WTC11 (cell line): ENCODE data around the gene ZBTB21. TPM values are rescaled to one million over a fixed set of nuclear protein-coding genes. Genes with fewer than 3 reads are reported as not detected.

Experiments used
- ATAC-seq: fragments of 200-7000 bp; cut with Tn5 transposase; 2 replicates; pipeline ENCODE4 v1.10.0; 2021; ENCODE audit warnings: mild to moderate bottlenecking, moderate library complexity
- CTCF ChIA-PET: fragments of 300-600 bp; sonication (Branson Sonifier 250); formaldehyde crosslinking; loops from one replicate; lab custom pipeline; 2021; ENCODE audit warnings: antibody characterized with exemption; lab: Charles Lee
- POLR2A ChIA-PET: fragments of 350-600 bp; sonication (Branson Sonifier 250); formaldehyde crosslinking; loops from one replicate; lab custom pipeline; 2021; ENCODE audit warnings: antibody characterized with exemption; lab: Charles Lee
- DNase-seq: peaks from one replicate; pipeline ENCODE4 v3.0.0; 2021; ENCODE audit warnings: low spot score
- H3K27ac Mint-ChIP-seq: 2 replicates; pipeline ENCODE4 v1.8.0; 2021; ENCODE audit warnings: mixed read lengths
- H3K27me3 Mint-ChIP-seq: 2 replicates; pipeline ENCODE4 v1.8.0; 2021; ENCODE audit warnings: low read depth, mild to moderate bottlenecking, moderate library complexity, mixed read lengths
- H3K36me3 Mint-ChIP-seq: 2 replicates; pipeline ENCODE4 v1.8.0; 2021; ENCODE audit warnings: mixed read lengths
- H3K4me1 Mint-ChIP-seq: 2 replicates; pipeline ENCODE4 v1.8.0; 2022; ENCODE audit warnings: mixed read lengths
- H3K4me3 Mint-ChIP-seq: 2 replicates; pipeline ENCODE4 v1.8.0; 2021; ENCODE audit warnings: mild to moderate bottlenecking, moderate library complexity, mixed read lengths
- H3K9me3 Mint-ChIP-seq: 2 replicates; pipeline ENCODE4 v1.8.0; 2021; ENCODE audit warnings: mixed read lengths
- CREB1 ChIP-seq: sonication (generic); formaldehyde crosslinking; IDR thresholded peaks from 2 replicates; pipeline ENCODE4 v1.8.0; 2023; ENCODE audit warnings: mild to moderate bottlenecking, missing genetic modification reagents
- HMGXB4 ChIP-seq: sonication (generic); formaldehyde crosslinking; IDR thresholded peaks from 2 replicates; pipeline ENCODE4 v1.8.1; 2023; ENCODE audit warnings: mild to moderate bottlenecking, moderate library complexity, missing genetic modification reagents
- NFYB ChIP-seq: sonication (generic); formaldehyde crosslinking; conservative IDR thresholded peaks from 2 replicates; pipeline ENCODE4 v1.8.0; 2022; ENCODE audit warnings: low read depth, missing genetic modification reagents
- PRRX2 ChIP-seq: fragments of 250-450 bp; sonication (Bioruptor Pico); IDR thresholded peaks from 2 replicates; pipeline ENCODE4 v1.8.0; 2021; ENCODE audit warnings: mild to moderate bottlenecking
- SP1 ChIP-seq: sonication (generic); formaldehyde crosslinking; conservative IDR thresholded peaks from 2 replicates; pipeline ENCODE4 v1.8.1; 2022; ENCODE audit warnings: missing genetic modification reagents
- STAT6 ChIP-seq: sonication (generic); formaldehyde crosslinking; conservative IDR thresholded peaks from 2 replicates; pipeline ENCODE4 v1.8.1; 2023; ENCODE audit warnings: mild to moderate bottlenecking, low read depth, missing genetic modification reagents, moderate library complexity
- ZNF219 ChIP-seq: sonication (generic); formaldehyde crosslinking; IDR thresholded peaks from 2 replicates; pipeline ENCODE4 v1.8.0; 2023; ENCODE audit warnings: missing genetic modification reagents, mild to moderate bottlenecking, borderline replicate concordance
- ZNF263 ChIP-seq: sonication (generic); formaldehyde crosslinking; IDR thresholded peaks from 2 replicates; pipeline ENCODE4 v1.8.1; 2022; ENCODE audit warnings: low read depth, mild to moderate bottlenecking, moderate library complexity, missing genetic modification reagents
- ZNF396 ChIP-seq: fragments of 250-450 bp; sonication (Bioruptor Pico); IDR thresholded peaks from 2 replicates; pipeline ENCODE4 v1.8.0; 2021; ENCODE audit warnings: mild to moderate bottlenecking, moderate library complexity, borderline replicate concordance
- ZNF423 ChIP-seq: fragments of 250-450 bp; sonication (Bioruptor Pico); IDR thresholded peaks from 2 replicates; pipeline ENCODE4 v2.1.2; 2022; ENCODE audit warnings: mild to moderate bottlenecking, moderate library complexity
- ZNF532 ChIP-seq: fragments of 250-450 bp; sonication (Bioruptor Pico); IDR thresholded peaks from 2 replicates; pipeline ENCODE4 v1.9.0; 2021; ENCODE audit warnings: mild to moderate bottlenecking, borderline replicate concordance
- ZNF671 ChIP-seq: fragments of 250-450 bp; sonication (Bioruptor Pico); IDR thresholded peaks from 2 replicates; pipeline ENCODE4 v1.8.0; 2021; ENCODE audit warnings: mild to moderate bottlenecking
- total RNA-seq: library from RNA; stranded (reverse); gene quantifications from 3 replicates; pipeline ENCODE4 v1.2.3, GENCODE V29; 2021
- TF ChIP-seq, protein P1 (sequence below): sonication (generic); formaldehyde crosslinking; conservative IDR thresholded peaks from 2 replicates; pipeline ENCODE4 v1.8.1; 2022; ENCODE audit warnings: mild to moderate bottlenecking, missing genetic modification reagents
- TF ChIP-seq, protein P2 (sequence below): sonication (generic); formaldehyde crosslinking; IDR thresholded peaks from 2 replicates; pipeline ENCODE4 v1.8.1; 2023; ENCODE audit warnings: mild to moderate bottlenecking, missing genetic modification reagents, moderate library complexity
- TF ChIP-seq, protein P3 (sequence below): fragments of 250-450 bp; sonication (Bioruptor Pico); IDR thresholded peaks from 2 replicates; pipeline ENCODE4 v2.1.2; 2022; ENCODE audit warnings: mild to moderate bottlenecking, moderate library complexity

The ZBTB21 gene
- total RNA-seq, 1 experiment from 2014 or later = 13.8 TPM

DNA sequence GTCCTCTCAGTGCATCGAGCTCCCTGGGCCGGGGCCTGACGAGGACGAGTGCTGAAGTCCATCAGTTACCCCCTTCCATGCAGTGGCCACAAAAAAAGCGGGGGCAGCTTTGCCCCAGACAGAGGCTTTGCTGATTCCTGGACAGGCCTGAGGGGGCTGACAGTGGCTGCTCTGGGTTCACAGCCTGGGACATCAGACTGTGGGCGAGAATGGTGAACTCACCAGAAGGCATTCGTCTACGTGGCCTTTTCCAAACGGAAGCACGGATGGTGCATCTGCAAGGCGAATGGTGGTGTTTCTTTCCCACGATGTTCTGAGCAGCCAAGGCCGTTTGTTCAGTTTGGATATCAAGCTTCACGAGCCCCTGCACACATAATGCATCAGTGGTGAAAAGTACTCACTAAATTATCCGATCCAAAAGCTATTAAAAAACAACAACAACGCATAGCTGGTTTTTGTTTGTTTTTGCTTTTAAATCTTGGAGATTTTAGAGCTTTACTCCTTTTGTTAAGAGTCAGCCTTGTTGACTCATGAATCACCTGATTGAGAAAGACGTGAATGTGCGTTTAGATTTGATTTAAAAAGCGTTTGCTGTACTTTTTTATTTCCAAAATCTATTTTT lies 6.3 kb upstream of the ZBTB21 start:
- Mint-ChIP-seq H3K9me3 (peaks cover 10% of the 10 kb centered on the region), H3K27ac (no peak overlapping the region), H3K4me1 (peaks cover 3% of the 10 kb centered on the region), H3K36me3 (peaks cover 3% of the 10 kb centered on the region), H3K4me3 (no peak overlapping the region), H3K27me3 (peaks cover 24% of the 10 kb centered on the region)
- ChIA-PET CTCF (interaction anchor here (0.7 to 1.3 kb wide), 2 partner anchors 92 to 101 kb away, joined by 3 to 5 read pairs; no protein-coding TSS in a partner anchor), POLR2A (interaction anchor here (0.7 kb wide), 1 partner anchor 100 kb away, joined by 3 read pairs; no protein-coding TSS in a partner anchor)
- DNase-seq (no peak), ATAC-seq (no peak)
- no peak for TF ChIP-seq ZNF219
- TF ChIP-seq STAT6 (CRISPR knock-in tag) = no peak

DNA sequence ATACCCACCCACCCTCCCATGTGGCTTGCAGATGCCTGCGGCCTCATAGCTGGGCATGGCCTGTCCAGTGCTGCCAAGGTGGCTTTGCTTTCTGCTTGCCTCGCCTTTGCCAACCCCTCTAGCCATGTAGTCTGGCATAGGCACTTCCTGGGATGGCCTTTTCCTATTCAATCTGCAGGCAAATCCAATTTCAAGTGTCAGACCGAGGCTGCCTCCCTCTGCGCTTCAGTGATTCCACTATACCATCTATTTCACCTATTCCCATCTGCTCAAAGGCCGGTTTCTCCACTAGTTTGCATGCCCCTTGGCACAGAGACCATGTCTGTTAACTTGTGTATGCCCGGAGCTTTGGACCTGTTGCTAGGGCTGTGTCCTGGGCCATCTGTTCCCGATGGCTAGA lies 3.8 kb upstream of the ZBTB21 start:
- POLR2A ChIA-PET = no interaction called here
- Mint-ChIP-seq H3K36me3 (peaks cover 3% of the 10 kb centered on the region), H3K4me3 (no peak overlapping the region), H3K27me3 (peaks cover 29% of the 10 kb centered on the region), H3K27ac (no peak overlapping the region), H3K9me3 (peaks cover 10% of the 10 kb centered on the region), H3K4me1 (peaks cover 3% of the 10 kb centered on the region; the same call in 1 of the 2 replicates)
- CTCF ChIA-PET = no interaction called here
- TF ChIP-seq PRRX2 (CRISPR knock-in tag) (no peak), ZNF396 (no peak), NFYB (CRISPR knock-in tag) (no peak), ZNF423 (CRISPR knock-in tag) (no peak), ZNF671 (CRISPR knock-in tag) (no peak), ZNF263 (CRISPR knock-in tag) (no peak), SP1 (no peak), CREB1 (CRISPR knock-in tag) (no peak), HMGXB4 (CRISPR knock-in tag) (no peak), ZNF532 (CRISPR knock-in tag) (no peak)
- TF ChIP-seq, protein P1, sequence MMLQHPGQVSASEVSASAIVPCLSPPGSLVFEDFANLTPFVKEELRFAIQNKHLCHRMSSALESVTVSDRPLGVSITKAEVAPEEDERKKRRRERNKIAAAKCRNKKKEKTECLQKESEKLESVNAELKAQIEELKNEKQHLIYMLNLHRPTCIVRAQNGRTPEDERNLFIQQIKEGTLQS (CRISPR knock-in tag) = no peak
- TF ChIP-seq, protein P2, sequence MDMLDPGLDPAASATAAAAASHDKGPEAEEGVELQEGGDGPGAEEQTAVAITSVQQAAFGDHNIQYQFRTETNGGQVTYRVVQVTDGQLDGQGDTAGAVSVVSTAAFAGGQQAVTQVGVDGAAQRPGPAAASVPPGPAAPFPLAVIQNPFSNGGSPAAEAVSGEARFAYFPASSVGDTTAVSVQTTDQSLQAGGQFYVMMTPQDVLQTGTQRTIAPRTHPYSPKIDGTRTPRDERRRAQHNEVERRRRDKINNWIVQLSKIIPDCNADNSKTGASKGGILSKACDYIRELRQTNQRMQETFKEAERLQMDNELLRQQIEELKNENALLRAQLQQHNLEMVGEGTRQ (CRISPR knock-in tag) = no peak
- TF ChIP-seq, protein P3, sequence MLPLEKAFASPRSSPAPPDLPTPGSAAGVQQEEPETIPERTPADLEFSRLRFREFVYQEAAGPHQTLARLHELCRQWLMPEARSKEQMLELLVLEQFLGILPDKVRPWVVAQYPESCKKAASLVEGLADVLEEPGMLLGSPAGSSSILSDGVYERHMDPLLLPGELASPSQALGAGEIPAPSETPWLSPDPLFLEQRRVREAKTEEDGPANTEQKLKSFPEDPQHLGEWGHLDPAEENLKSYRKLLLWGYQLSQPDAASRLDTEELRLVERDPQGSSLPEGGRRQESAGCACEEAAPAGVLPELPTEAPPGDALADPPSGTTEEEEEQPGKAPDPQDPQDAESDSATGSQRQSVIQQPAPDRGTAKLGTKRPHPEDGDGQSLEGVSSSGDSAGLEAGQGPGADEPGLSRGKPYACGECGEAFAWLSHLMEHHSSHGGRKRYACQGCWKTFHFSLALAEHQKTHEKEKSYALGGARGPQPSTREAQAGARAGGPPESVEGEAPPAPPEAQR (CRISPR knock-in tag) = no peak
- no peak for DNase-seq
- no peak for ATAC-seq
